SU-DHL-6 (cell line): Measurements from ENCODE around the gene HNF1B.

ENCODE experiments used
- EZH2phosphoT487 ChIP-seq: fragments of 200-600 bp; sonication (generic), shearing (Covaris generic); conservative IDR thresholded peaks from 2 replicates; pipeline ENCODE4 v1.6.1; 2018; ENCODE audit warnings: mild to moderate bottlenecking, antibody characterized with exemption, low read length, moderate library complexity, mixed read lengths
- TF ChIP-seq, protein P1 (sequence below): fragments of 200-600 bp; sonication (generic); IDR thresholded peaks from one replicate; pipeline ENCODE4 v1.5.1; 2017; ENCODE audit warnings: antibody characterized with exemption, mild to moderate bottlenecking, low read length, moderate library complexity; ENCODE audit not compliant: insufficient read depth, poor library complexity, severe bottlenecking

DNA sequence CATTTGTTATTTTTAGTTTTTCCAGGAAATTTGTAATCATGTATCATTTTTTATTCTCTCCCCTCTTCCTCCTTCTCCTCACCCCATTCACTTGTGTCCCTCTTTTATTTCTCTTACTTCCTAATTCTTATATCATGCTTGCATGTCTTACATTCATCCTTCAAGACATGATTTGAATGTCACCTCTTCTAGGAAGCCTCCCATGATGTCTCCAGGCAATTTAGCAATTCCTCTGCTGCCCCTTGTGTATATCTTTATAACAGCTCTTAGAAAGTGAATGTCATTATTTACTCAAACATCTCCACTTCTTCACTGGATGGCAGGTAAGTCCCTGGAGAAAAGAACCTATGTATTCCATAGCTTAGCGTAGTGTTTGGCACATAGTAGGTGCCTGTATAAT, 7.8 kb downstream of the HNF1B start:
- TF ChIP-seq, protein P1, sequence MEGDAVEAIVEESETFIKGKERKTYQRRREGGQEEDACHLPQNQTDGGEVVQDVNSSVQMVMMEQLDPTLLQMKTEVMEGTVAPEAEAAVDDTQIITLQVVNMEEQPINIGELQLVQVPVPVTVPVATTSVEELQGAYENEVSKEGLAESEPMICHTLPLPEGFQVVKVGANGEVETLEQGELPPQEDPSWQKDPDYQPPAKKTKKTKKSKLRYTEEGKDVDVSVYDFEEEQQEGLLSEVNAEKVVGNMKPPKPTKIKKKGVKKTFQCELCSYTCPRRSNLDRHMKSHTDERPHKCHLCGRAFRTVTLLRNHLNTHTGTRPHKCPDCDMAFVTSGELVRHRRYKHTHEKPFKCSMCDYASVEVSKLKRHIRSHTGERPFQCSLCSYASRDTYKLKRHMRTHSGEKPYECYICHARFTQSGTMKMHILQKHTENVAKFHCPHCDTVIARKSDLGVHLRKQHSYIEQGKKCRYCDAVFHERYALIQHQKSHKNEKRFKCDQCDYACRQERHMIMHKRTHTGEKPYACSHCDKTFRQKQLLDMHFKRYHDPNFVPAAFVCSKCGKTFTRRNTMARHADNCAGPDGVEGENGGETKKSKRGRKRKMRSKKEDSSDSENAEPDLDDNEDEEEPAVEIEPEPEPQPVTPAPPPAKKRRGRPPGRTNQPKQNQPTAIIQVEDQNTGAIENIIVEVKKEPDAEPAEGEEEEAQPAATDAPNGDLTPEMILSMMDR = no peak
- TF ChIP-seq EZH2phosphoT487 = no peak
